Sigmoid colon (tissue), 7 donors: ENCODE measurements around the gene SYT5. TPM values are rescaled to one million over a fixed set of nuclear protein-coding genes. Genes with fewer than 3 reads are reported as not detected.

Experiments used
- DNase-seq: peaks from one replicate; pipeline ENCODE4 v3.0.0-alpha.2; 2019
- H3K27ac ChIP-seq, 4 donors: fragments of 200-600 bp; sonication (generic); one replicate each; pipeline ENCODE4 v1.5.1; 2016 to 2019; ENCODE audit warnings: mild to moderate bottlenecking in 1 of 4
- H3K27me3 ChIP-seq, 3 donors: fragments of 200-600 bp; sonication (generic); one replicate each; pipeline ENCODE4 v1.5.1; 2019; ENCODE audit warnings: mild to moderate bottlenecking in 1 of 3
- H3K36me3 ChIP-seq, 4 donors: fragments of 200-600 bp; sonication (generic); one replicate each; pipeline ENCODE4 v1.5.1; 2016 to 2019
- H3K4me1 ChIP-seq, 4 donors: fragments of 200-600 bp; sonication (generic); one replicate each; pipeline ENCODE4 v1.5.1; 2017 to 2019
- H3K4me3 ChIP-seq, 4 donors: fragments of 200-600 bp; sonication (generic); one replicate each; pipeline ENCODE4 v1.5.1; 2017 to 2019; ENCODE audit warnings: mild to moderate bottlenecking in 2 of 4, moderate library complexity in 1 of 4
- H3K9me3 ChIP-seq, 4 donors: fragments of 200-600 bp in 3 of 4; sonication (generic) in 3 of 4; one replicate each; pipeline versions ENCODE4 v1.5.1 to v1.6.1; 2013 to 2019
- EP300 ChIP-seq, 4 donors: sonication (generic); formaldehyde crosslinking; IDR thresholded peaks; one replicate each; pipeline ENCODE4 v1.6.1; 2017; ENCODE audit warnings: antibody characterized with exemption in 4 of 4
- POLR2A ChIP-seq, 2 donors: fragments of 450-650 bp; IDR thresholded peaks; one replicate each; pipeline ENCODE4 v1.6.1; 2016; ENCODE audit warnings: antibody characterized with exemption in 2 of 2, mild to moderate bottlenecking in 2 of 2, moderate library complexity in 2 of 2
- POLR2AphosphoS5 ChIP-seq, 4 donors: sonication (generic); formaldehyde crosslinking; IDR thresholded peaks; one replicate each; pipeline ENCODE4 v1.6.1; 2017; ENCODE audit warnings: antibody characterized with exemption in 4 of 4
- WGBS, 2 donors: extraction: QIAGEN DNeasy Blood & Tissue Kit; methylation state at CpG; one replicate each; pipeline ENCODE4 v1.1.7; 2013; 5-methylcytosine and 5-hydroxymethylcytosine counted together
- intact Hi-C: fragments of 100-400 bp; cut with DNase I; formaldehyde crosslinking; loops from one replicate; pipeline ENCODE4 v1.15.1; 2023
- polyA plus RNA-seq, 3 donors: library from polyadenylated mRNA; stranded (reverse); fragments of 200-250 nt; gene quantifications; one replicate each; pipeline ENCODE4 v1.2.3, GENCODE V29; 2013
- small RNA-seq, 3 donors: library from RNA; depleted of rRNA; stranded (forward); fragments of <200 nt; gene quantifications; one replicate each; pipeline ENCODE3, GENCODE V24; 2016
- total RNA-seq, 4 donors: library from RNA; depleted of rRNA; stranded (reverse); fragments of >200 nt; gene quantifications; one replicate each; pipeline ENCODE4 v1.1.0, GENCODE V29; 2016
- TF ChIP-seq, protein P1 (sequence below), 4 experiments: fragments of 450-650 bp in 3 of 4; fragments of 200-600 bp in 1 of 4; IDR thresholded peaks; one replicate each; pipeline ENCODE4 v1.5.1; 2016 to 2019; ENCODE audit warnings: antibody characterized with exemption in 4 of 4, mild to moderate bottlenecking in 3 of 4, moderate library complexity in 2 of 4
- donor health status: healthy with polysubstance abuse.
- donor health status: Bipolar disorder and iron deficiency.
- donor health status: healthy.

The SYT5 gene
- total and polyA plus RNA-seq, 7 donors, result 0.69 to 9.6 (median 1.9) TPM

DNA sequence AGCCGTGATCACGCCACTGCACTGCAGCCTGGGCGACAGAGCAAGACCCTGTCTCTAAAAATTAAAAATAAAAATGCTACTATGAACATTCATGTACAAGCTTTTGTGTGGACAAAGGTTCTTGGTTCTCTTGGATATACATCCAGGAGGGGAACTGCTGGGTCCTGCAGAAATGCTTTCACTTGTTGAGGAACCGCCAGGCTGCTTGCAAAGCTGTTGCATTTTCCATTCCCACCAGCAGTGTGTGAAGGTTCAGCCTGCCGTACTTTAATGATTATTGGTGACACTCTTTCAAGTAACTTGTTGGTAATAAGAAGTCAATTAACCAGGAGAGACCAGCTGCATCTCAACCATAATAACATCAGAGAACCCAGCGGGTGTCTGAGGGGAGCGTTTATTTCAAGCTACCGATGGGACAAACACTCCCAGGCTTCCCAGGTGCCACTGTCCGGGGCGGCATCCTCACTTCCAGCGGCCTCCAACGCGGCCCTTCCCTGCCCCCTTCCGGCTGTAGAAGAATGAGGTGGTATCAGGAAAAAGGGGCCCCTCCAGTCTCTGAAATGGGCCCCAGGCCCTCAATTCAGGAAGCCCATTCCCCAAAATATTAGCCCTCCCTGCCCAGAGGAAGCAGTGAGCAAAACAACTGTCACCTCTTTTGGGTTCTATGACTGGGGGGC, 47.5 kb downstream of the SYT5 start:
- Histone ChIP-seq H3K27me3 (peaks cover 10 to 73% (median 30%) of the 10 kb centered on the region in 3 donors), H3K4me3 (no peak overlapping the region), H3K4me1 (no peaks in the 10 kb centered on the region), H3K27ac (no peak overlapping the region), H3K9me3 (no peaks in the 10 kb centered on the region), H3K36me3 (no peaks in the 10 kb centered on the region)
- TF ChIP-seq EP300 (IDR thresholded peaks at IDR 0.05) (no peak), POLR2AphosphoS5 (IDR thresholded peaks at IDR 0.05) (no peak), POLR2A (IDR thresholded peaks at IDR 0.05) (no peak)
- TF ChIP-seq, protein P1, sequence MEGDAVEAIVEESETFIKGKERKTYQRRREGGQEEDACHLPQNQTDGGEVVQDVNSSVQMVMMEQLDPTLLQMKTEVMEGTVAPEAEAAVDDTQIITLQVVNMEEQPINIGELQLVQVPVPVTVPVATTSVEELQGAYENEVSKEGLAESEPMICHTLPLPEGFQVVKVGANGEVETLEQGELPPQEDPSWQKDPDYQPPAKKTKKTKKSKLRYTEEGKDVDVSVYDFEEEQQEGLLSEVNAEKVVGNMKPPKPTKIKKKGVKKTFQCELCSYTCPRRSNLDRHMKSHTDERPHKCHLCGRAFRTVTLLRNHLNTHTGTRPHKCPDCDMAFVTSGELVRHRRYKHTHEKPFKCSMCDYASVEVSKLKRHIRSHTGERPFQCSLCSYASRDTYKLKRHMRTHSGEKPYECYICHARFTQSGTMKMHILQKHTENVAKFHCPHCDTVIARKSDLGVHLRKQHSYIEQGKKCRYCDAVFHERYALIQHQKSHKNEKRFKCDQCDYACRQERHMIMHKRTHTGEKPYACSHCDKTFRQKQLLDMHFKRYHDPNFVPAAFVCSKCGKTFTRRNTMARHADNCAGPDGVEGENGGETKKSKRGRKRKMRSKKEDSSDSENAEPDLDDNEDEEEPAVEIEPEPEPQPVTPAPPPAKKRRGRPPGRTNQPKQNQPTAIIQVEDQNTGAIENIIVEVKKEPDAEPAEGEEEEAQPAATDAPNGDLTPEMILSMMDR (IDR thresholded peaks at IDR 0.05), result no peak
- DNase-seq, result no peak
- intact Hi-C loops, result no loop called here
- WGBS, 2 donors, result 40 to 54% methylated on average over 14 of the region's 14 CpGs

DNA sequence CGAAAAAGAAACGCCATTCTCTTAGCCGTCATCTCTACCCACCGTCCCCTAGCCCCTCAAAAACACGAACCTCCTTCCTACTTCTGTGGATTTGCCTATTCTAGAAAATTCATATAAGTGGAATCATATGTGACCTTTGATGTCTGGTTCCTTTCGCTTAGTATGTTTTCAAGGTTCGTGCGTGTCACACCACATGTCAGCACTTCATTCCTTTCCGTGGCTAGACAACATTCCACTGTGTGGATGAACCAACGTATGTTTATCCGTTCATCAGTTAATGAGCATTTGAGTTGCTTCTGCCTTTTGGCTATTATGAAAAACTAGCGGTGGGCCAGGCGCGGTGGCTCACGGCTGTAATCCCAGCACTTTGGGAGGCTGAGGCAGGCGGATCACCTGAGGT, 48.7 kb downstream of the SYT5 start:
- intact Hi-C loops, result no loop called here

More for the DNA sequence above, 48.7 kb downstream of the SYT5 start:
- H3K9me3 ChIP-seq, result no peaks in the 10 kb centered on the region
- no peak overlapping the region for H3K27ac ChIP-seq
- TF ChIP-seq, protein P1 (IDR thresholded peaks at IDR 0.05), result no peak
- no peak for TF ChIP-seq POLR2A (IDR thresholded peaks at IDR 0.05)
- no peak for TF ChIP-seq EP300 (IDR thresholded peaks at IDR 0.05)
- TF ChIP-seq POLR2AphosphoS5 (IDR thresholded peaks at IDR 0.05), result no peak
- no peak overlapping the region for H3K4me3 ChIP-seq
- DNase-seq, result no peak
- WGBS, 2 donors, result 87 to 89% methylated on average over 16 of the region's 16 CpGs
- peaks cover 7 to 71% (median 19%) of the 10 kb centered on the region in 3 donors for H3K27me3 ChIP-seq
- no peaks in the 10 kb centered on the region for H3K4me1 ChIP-seq
- no peaks in the 10 kb centered on the region for H3K36me3 ChIP-seq

Small RNA genes within 50 kb of the gene (small RNA-seq; reads per million reads assigned to genes)
- 0 reads per million in 3 donors for gene MIR7975
- 0 reads per million in 3 donors for gene RF01210

Other genes starting within 250 kb of the SYT5 start
- gene NLRP7, start 232.8 kb downstream of the SYT5 start, total RNA-seq, result not detected
- under 1 TPM in 1 of 3 donors, not detected in 2; 0.07 TPM for gene NLRP7, start 232.8 kb downstream of the SYT5 start, polyA plus RNA-seq
- 1 to 10 TPM in 1 of 4 donors, under 1 TPM in 2, not detected in 1; 0.36 to 1.8 (median 0.55) TPM for gene NLRP2, start 213.9 kb downstream of the SYT5 start, total RNA-seq
- gene NLRP2, start 213.9 kb downstream of the SYT5 start, polyA plus RNA-seq, result 1 to 10 TPM; 3.9 to 9.7 (median 5.4) TPM
- gene GP6, start 142.0 kb downstream of the SYT5 start, total RNA-seq, result 1 to 10 TPM in 1 of 4 donors, under 1 TPM in 2, not detected in 1; 0.16 to 1.2 (median 0.83) TPM
- under 1 TPM in 1 of 3 donors, not detected in 2; 0.28 TPM for gene GP6, start 142.0 kb downstream of the SYT5 start, polyA plus RNA-seq
- gene RDH13, start 117.1 kb downstream of the SYT5 start, total RNA-seq, result 10 to 100 TPM in 2 of 4 donors, 1 to 10 TPM in 2; 6.9 to 12.1 (median 9.9) TPM
- 10 to 100 TPM in 2 of 3 donors, 1 to 10 TPM in 1; 9.6 to 41.0 (median 24.3) TPM for gene RDH13, start 117.1 kb downstream of the SYT5 start, polyA plus RNA-seq
- gene EPS8L1, start 104.4 kb downstream of the SYT5 start, total RNA-seq, result under 1 TPM in 1 of 4 donors, not detected in 3; 0.28 TPM
- gene EPS8L1, start 104.4 kb downstream of the SYT5 start, polyA plus RNA-seq, result 10 to 100 TPM; 36.3 to 77.8 (median 37.8) TPM
- 100 to 1,000 TPM; 125 to 222 (median 168) TPM for gene PPP1R12C, start 62.7 kb downstream of the SYT5 start, total RNA-seq
- 100 to 1,000 TPM in 1 of 3 donors, 10 to 100 TPM in 2; 53.6 to 139 (median 58.9) TPM for gene PPP1R12C, start 62.7 kb downstream of the SYT5 start, polyA plus RNA-seq
- gene TNNT1, start 31.1 kb downstream of the SYT5 start, total RNA-seq, result 1 to 10 TPM in 1 of 4 donors, not detected in 3; 2.2 TPM
- 10 to 100 TPM in 1 of 3 donors, 1 to 10 TPM in 2; 1.4 to 17.4 (median 2.3) TPM for gene TNNT1, start 31.1 kb downstream of the SYT5 start, polyA plus RNA-seq
- not detected for gene TNNI3, start 22.6 kb downstream of the SYT5 start, total RNA-seq
- gene TNNI3, start 22.6 kb downstream of the SYT5 start, polyA plus RNA-seq, result 10 to 100 TPM in 1 of 3 donors, 1 to 10 TPM in 2; 3.6 to 45.5 (median 3.6) TPM
- not detected for gene DNAAF3, start 13.7 kb downstream of the SYT5 start, total RNA-seq
- gene DNAAF3, start 13.7 kb downstream of the SYT5 start, polyA plus RNA-seq, result 1 to 10 TPM in 1 of 3 donors, not detected in 2; 1.1 TPM
- 1 to 10 TPM in 3 of 4 donors, under 1 TPM in 1; 0.95 to 4.3 (median 2.0) TPM for gene PTPRH, start 29.2 kb upstream of the SYT5 start, total RNA-seq
- 10 to 100 TPM; 31.2 to 61.3 (median 33.3) TPM for gene PTPRH, start 29.2 kb upstream of the SYT5 start, polyA plus RNA-seq
- gene TMEM86B, start 48.5 kb upstream of the SYT5 start, total RNA-seq, result 1 to 10 TPM; 1.1 to 3.6 (median 1.8) TPM
- 1 to 10 TPM in 2 of 3 donors, under 1 TPM in 1; 0.69 to 7.9 (median 1.8) TPM for gene TMEM86B, start 48.5 kb upstream of the SYT5 start, polyA plus RNA-seq
- 10 to 100 TPM; 17.1 to 46.8 (median 24.9) TPM for gene PPP6R1, start 78.7 kb upstream of the SYT5 start, total RNA-seq
- 10 to 100 TPM; 19.8 to 78.1 (median 22.9) TPM for gene PPP6R1, start 78.7 kb upstream of the SYT5 start, polyA plus RNA-seq
- gene HSPBP1, start 99.8 kb upstream of the SYT5 start, total RNA-seq, result 10 to 100 TPM; 19.7 to 30.5 (median 23.8) TPM
- 10 to 100 TPM; 31.8 to 62.7 (median 32.4) TPM for gene HSPBP1, start 99.8 kb upstream of the SYT5 start, polyA plus RNA-seq
- gene BRSK1, start 103.7 kb upstream of the SYT5 start, total RNA-seq, result 10 to 100 TPM in 2 of 4 donors, 1 to 10 TPM in 2; 3.9 to 20.6 (median 10.8) TPM
- 1 to 10 TPM in 2 of 3 donors, not detected in 1; 2.9 to 4.2 TPM for gene BRSK1, start 103.7 kb upstream of the SYT5 start, polyA plus RNA-seq
- gene TMEM150B, start 145.1 kb upstream of the SYT5 start, total RNA-seq, result 1 to 10 TPM in 3 of 4 donors, not detected in 1; 2.4 to 6.1 (median 4.1) TPM
- 10 to 100 TPM in 2 of 3 donors, 1 to 10 TPM in 1; 8.4 to 18.7 (median 11.8) TPM for gene TMEM150B, start 145.1 kb upstream of the SYT5 start, polyA plus RNA-seq
- 10 to 100 TPM in 2 of 4 donors, 1 to 10 TPM in 2; 7.5 to 12.7 (median 9.6) TPM for gene KMT5C, start 159.6 kb upstream of the SYT5 start, total RNA-seq
- 10 to 100 TPM in 1 of 3 donors, 1 to 10 TPM in 2; 3.0 to 14.8 (median 3.5) TPM for gene KMT5C, start 159.6 kb upstream of the SYT5 start, polyA plus RNA-seq
- under 1 TPM in 1 of 4 donors, not detected in 3; 0.16 TPM for gene COX6B2, start 174.4 kb upstream of the SYT5 start, total RNA-seq
- gene COX6B2, start 174.4 kb upstream of the SYT5 start, polyA plus RNA-seq, result 1 to 10 TPM in 2 of 3 donors, under 1 TPM in 1; 0.60 to 3.8 (median 1.4) TPM
- not detected for gene GARIN5B, start 183.0 kb upstream of the SYT5 start, total RNA-seq
- gene GARIN5B, start 183.0 kb upstream of the SYT5 start, polyA plus RNA-seq, result not detected
- 1 to 10 TPM in 1 of 4 donors, under 1 TPM in 1, not detected in 2; 0.81 to 4.4 TPM for gene IL11, start 190.2 kb upstream of the SYT5 start, total RNA-seq
- gene IL11, start 190.2 kb upstream of the SYT5 start, polyA plus RNA-seq, result under 1 TPM in 1 of 3 donors, not detected in 2; 0.74 TPM
- gene TMEM190, start 196.5 kb upstream of the SYT5 start, total RNA-seq, result not detected
- under 1 TPM in 1 of 3 donors, not detected in 2; 0.26 TPM for gene TMEM190, start 196.5 kb upstream of the SYT5 start, polyA plus RNA-seq
- gene TMEM238, start 204.0 kb upstream of the SYT5 start, total RNA-seq, result 1 to 10 TPM in 1 of 4 donors, under 1 TPM in 2, not detected in 1; 0.54 to 1.7 (median 0.66) TPM
- gene TMEM238, start 204.0 kb upstream of the SYT5 start, polyA plus RNA-seq, result under 1 TPM in 2 of 3 donors, not detected in 1; 0.90 to 0.92 TPM
- gene RPL28, start 205.6 kb upstream of the SYT5 start, total RNA-seq, result 100 to 1,000 TPM; 253 to 607 (median 503) TPM
- 1,000 to 10,000 TPM; 1,833 to 2,816 (median 2,129) TPM for gene RPL28, start 205.6 kb upstream of the SYT5 start, polyA plus RNA-seq
- 10 to 100 TPM; 11.8 to 23.9 (median 14.8) TPM for gene UBE2S, start 227.5 kb upstream of the SYT5 start, total RNA-seq
- gene UBE2S, start 227.5 kb upstream of the SYT5 start, polyA plus RNA-seq, result 10 to 100 TPM in 2 of 3 donors, 1 to 10 TPM in 1; 6.6 to 32.6 (median 16.2) TPM